Measurements from ENCODE around the gene BEGAIN. TPM values are rescaled to one million over a fixed set of nuclear protein-coding genes. Genes with fewer than 3 reads are reported as not detected.

The BEGAIN gene
- total RNA-seq, 1 donor from 2014 or later: 1.3 TPM

GRCh38 chr14:100589760-100590469 lies 2.7 kb upstream of the BEGAIN start:
- intact Hi-C loops (cut with DNase I): no loop called here

GRCh38 chr14:100589071-100589759 lies 2.0 kb upstream of the BEGAIN start:
- Histone ChIP-seq H3K27ac (no peak overlapping the region), H3K4me3 (no peak overlapping the region), H3K36me3 (no peaks in the 10 kb centered on the region), H3K4me1 (peaks cover 8% of the 10 kb centered on the region), H3K9me3 (no peaks in the 10 kb centered on the region), H3K27me3 (ENCODE audit: low read depth) (peaks cover 53% of the 10 kb centered on the region)
- intact Hi-C loops (cut with DNase I): no loop called here
- DNase-seq (no peak), ATAC-seq (no peak)
- TF ChIP-seq CTCF (IDR thresholded peaks at IDR 0.05): no peak

More at GRCh38 chr14:100589760-100590469, 2.7 kb upstream of the BEGAIN start:
- Histone ChIP-seq H3K4me1 (peaks cover 8% of the 10 kb centered on the region), H3K9me3 (no peaks in the 10 kb centered on the region), H3K4me3 (no peak overlapping the region), H3K27ac (no peak overlapping the region), H3K36me3 (no peaks in the 10 kb centered on the region), H3K27me3 (ENCODE audit: low read depth) (peaks cover 55% of the 10 kb centered on the region)
- ATAC-seq (no peak), DNase-seq (peak; percentile 13)
- TF ChIP-seq CTCF (IDR thresholded peaks at IDR 0.05): no peak

GRCh38 chr14:100588671-100589070 lies 1.5 kb upstream of the BEGAIN start:
- Histone ChIP-seq H3K27me3 (ENCODE audit: low read depth) (peaks cover 53% of the 10 kb centered on the region), H3K27ac (no peak overlapping the region), H3K9me3 (no peaks in the 10 kb centered on the region), H3K4me3 (no peak overlapping the region), H3K36me3 (no peaks in the 10 kb centered on the region), H3K4me1 (peaks cover 8% of the 10 kb centered on the region)
- ATAC-seq: no peak
- no peak for TF ChIP-seq CTCF (IDR thresholded peaks at IDR 0.05)
- peak; percentile 29 for DNase-seq
- intact Hi-C loops (cut with DNase I): no loop called here

- no peak for TF ChIP-seq CTCF (IDR thresholded peaks at IDR 0.05)
- Histone ChIP-seq H3K4me1 (peaks cover 8% of the 10 kb centered on the region), H3K27ac (no peak overlapping the region), H3K9me3 (no peaks in the 10 kb centered on the region), H3K36me3 (no peaks in the 10 kb centered on the region), H3K4me3 (no peak overlapping the region), H3K27me3 (ENCODE audit: low read depth) (peaks cover 53% of the 10 kb centered on the region)
- ATAC-seq (no peak), DNase-seq (peak; percentile 16)
- intact Hi-C loops (cut with DNase I): no loop called here
Observed at GRCh38 chr14:100587763-100588411, 670 bp upstream of the BEGAIN start.

- Histone ChIP-seq H3K9me3 (no peaks in the 10 kb centered on the region), H3K27ac (no peak overlapping the region), H3K36me3 (no peaks in the 10 kb centered on the region), H3K27me3 (ENCODE audit: low read depth) (peaks cover 49% of the 10 kb centered on the region), H3K4me1 (peaks cover 8% of the 10 kb centered on the region), H3K4me3 (peak overlapping the region; percentile 64)
- peak; percentile 43 for DNase-seq
- no peak for TF ChIP-seq CTCF (IDR thresholded peaks at IDR 0.05)
- ATAC-seq: peak; percentile 9 to 39
- intact Hi-C loops (cut with DNase I): no loop called here
Observed at GRCh38 chr14:100586403-100587085, 673 bp downstream of the BEGAIN start.

Measured in lower lobe of right lung (tissue), 2 donors.